Activated B cell treated with CpG ODN at 0.5 μM for 24 hours (primary cell): Measurements from ENCODE around the gene ITGAV. TPM values are rescaled to one million over a fixed set of nuclear protein-coding genes. Genes with fewer than 3 reads are reported as not detected.

Experiments used
- ATAC-seq: fragments of 200-7000 bp; cut with Tn5 transposase; one replicate; pipeline ENCODE4 v1.10.0; 2021; ENCODE audit warnings: low read depth, mild to moderate bottlenecking, moderate library complexity
- CTCF ChIA-PET: fragments of 350-600 bp; sonication (Branson Sonifier 250); formaldehyde crosslinking; loops from one replicate; lab custom pipeline; 2021; ENCODE audit warnings: antibody characterized with exemption; lab: Charles Lee
- POLR2A ChIA-PET: fragments of 350-600 bp; sonication (Branson Sonifier 250); formaldehyde crosslinking; loops from one replicate; lab custom pipeline; 2021; ENCODE audit warnings: antibody characterized with exemption; lab: Charles Lee
- DNase-seq: peaks from one replicate; pipeline ENCODE4 v3.0.0; 2022
- H3K27ac Mint-ChIP-seq: one replicate; pipeline ENCODE4 v1.8.0; 2020; ENCODE audit warnings: mixed read lengths
- H3K27me3 Mint-ChIP-seq: one replicate; pipeline ENCODE4 v1.8.0; 2021; ENCODE audit warnings: mixed read lengths
- H3K36me3 Mint-ChIP-seq: one replicate; pipeline ENCODE4 v1.8.0; 2021; ENCODE audit warnings: low read depth, mixed read lengths
- H3K4me1 Mint-ChIP-seq: one replicate; pipeline ENCODE4 v1.8.0; 2021; ENCODE audit warnings: mixed read lengths
- H3K4me3 Mint-ChIP-seq: one replicate; pipeline ENCODE4 v1.8.0; 2020; ENCODE audit warnings: mild to moderate bottlenecking, mixed read lengths
- H3K9me3 Mint-ChIP-seq: one replicate; pipeline ENCODE4 v1.8.0; 2020; ENCODE audit warnings: mixed read lengths
- CTCF ChIP-seq: fragments of 200-600 bp; IDR thresholded peaks from one replicate; pipeline ENCODE4 v1.8.0; 2022; ENCODE audit warnings: antibody characterized with exemption, mild to moderate bottlenecking
- intact Hi-C: fragments of 100-400 bp; cut with micrococcal nuclease; formaldehyde crosslinking; loops from one replicate; pipeline ENCODE4 v1.15.1; 2024
- total RNA-seq: library from RNA; stranded (reverse); gene quantifications from 2 replicates; pipeline ENCODE4 v1.2.3, GENCODE V29; 2022

ITGAV gene
- total RNA-seq, 1 donor from 2014 or later: 4.1 TPM

GRCh38 chr2:186659383-186659782 is 69.5 kb downstream of the ITGAV start:
- Mint-ChIP-seq H3K27me3 (no peaks in the 10 kb centered on the region), H3K36me3 (peaks cover 9% of the 10 kb centered on the region), H3K27ac (no peak overlapping the region), H3K9me3 (no peaks in the 10 kb centered on the region), H3K4me1 (no peaks in the 10 kb centered on the region), H3K4me3 (no peak overlapping the region)
- intact Hi-C loops: no loop called here
- POLR2A ChIA-PET: no interaction called here
- DNase-seq (no peak), ATAC-seq (no peak)
- CTCF ChIA-PET: no interaction called here
- no peak for TF ChIP-seq CTCF

DNA sequence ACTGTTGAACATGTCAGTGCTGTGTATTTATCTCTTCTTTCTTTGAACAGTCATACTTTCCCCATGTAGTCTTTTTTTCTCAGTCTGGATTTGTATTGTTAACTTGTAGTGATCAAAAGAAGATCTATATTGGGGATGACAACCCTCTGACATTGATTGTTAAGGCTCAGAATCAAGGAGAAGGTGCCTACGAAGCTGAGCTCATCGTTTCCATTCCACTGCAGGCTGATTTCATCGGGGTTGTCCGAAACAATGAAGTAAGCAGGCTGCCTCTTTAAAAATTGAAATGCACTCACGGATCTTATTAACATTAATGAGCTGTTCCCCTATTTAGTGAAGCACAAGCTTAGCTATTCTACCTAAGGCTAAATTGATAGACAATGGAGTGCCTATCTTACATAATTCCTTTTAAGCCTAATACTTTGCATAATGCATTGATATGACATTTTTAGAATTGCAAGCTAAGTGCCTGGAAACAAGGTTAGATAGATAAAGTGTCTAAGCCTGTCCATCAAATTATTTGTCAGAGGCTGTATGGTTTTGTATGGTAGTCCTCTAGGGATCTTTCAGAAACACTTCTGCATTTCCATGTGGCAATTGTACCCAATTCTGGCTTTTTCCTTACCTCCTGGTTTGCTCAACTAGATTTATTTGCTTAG is 74.7 kb downstream of the ITGAV start:
- H3K9me3 Mint-ChIP-seq: no peaks in the 10 kb centered on the region
- intact Hi-C loops: no loop called here
- ChIA-PET POLR2A (no interaction called here), CTCF (no interaction called here)
- peaks cover 21% of the 10 kb centered on the region for H3K36me3 Mint-ChIP-seq
- no peak for DNase-seq
- no peak for ATAC-seq
- TF ChIP-seq CTCF: no peak
- H3K4me1 Mint-ChIP-seq: no peaks in the 10 kb centered on the region
- H3K27me3 Mint-ChIP-seq: no peaks in the 10 kb centered on the region
- H3K4me3 Mint-ChIP-seq: no peak overlapping the region
- H3K27ac Mint-ChIP-seq: no peak overlapping the region

GRCh38 chr2:186669146-186669545 is 79.3 kb downstream of the ITGAV start:
- Mint-ChIP-seq H3K36me3 (peaks cover 54% of the 10 kb centered on the region), H3K4me1 (no peaks in the 10 kb centered on the region), H3K27ac (no peak overlapping the region), H3K4me3 (no peak overlapping the region), H3K9me3 (peaks cover 10% of the 10 kb centered on the region), H3K27me3 (no peaks in the 10 kb centered on the region)
- intact Hi-C loops: no loop called here
- no peak for TF ChIP-seq CTCF
- CTCF ChIA-PET: no interaction called here
- no peak for ATAC-seq
- POLR2A ChIA-PET: no interaction called here
- no peak for DNase-seq

GRCh38 chr2:186670831-186671230 is 81.0 kb downstream of the ITGAV start:
- ChIA-PET CTCF (no interaction called here), POLR2A (no interaction called here)
- peaks cover 56% of the 10 kb centered on the region for H3K36me3 Mint-ChIP-seq
- DNase-seq: no peak
- H3K27ac Mint-ChIP-seq: no peak overlapping the region
- no peak for TF ChIP-seq CTCF
- no peak overlapping the region for H3K4me3 Mint-ChIP-seq
- no peaks in the 10 kb centered on the region for H3K4me1 Mint-ChIP-seq
- intact Hi-C loops: no loop called here
- no peak for ATAC-seq
- no peaks in the 10 kb centered on the region for H3K27me3 Mint-ChIP-seq
- peaks cover 10% of the 10 kb centered on the region for H3K9me3 Mint-ChIP-seq

- intact Hi-C loops: no loop called here
- no peak for ATAC-seq
- Mint-ChIP-seq H3K27me3 (no peaks in the 10 kb centered on the region), H3K4me3 (no peak overlapping the region), H3K36me3 (peaks cover 38% of the 10 kb centered on the region), H3K9me3 (peaks cover 10% of the 10 kb centered on the region), H3K27ac (no peak overlapping the region), H3K4me1 (no peaks in the 10 kb centered on the region)
- ChIA-PET POLR2A (no interaction called here), CTCF (no interaction called here)
- TF ChIP-seq CTCF: no peak
- no peak for DNase-seq
These were observed 85.5 kb downstream of the ITGAV start for GRCh38 chr2:186675380-186675779.
